Lung (tissue), 12 donors: Measurements from ENCODE around the gene CHRND. TPM values are rescaled to one million over a fixed set of nuclear protein-coding genes. Genes with fewer than 3 reads are reported as not detected.

Source experiments
- ATAC-seq: fragments of 200-7000 bp; cut with Tn5 transposase; one replicate; pipeline ENCODE4 v1.9.1; 2020; ENCODE audit warnings: moderate number of reproducible peaks; ENCODE audit not compliant: insufficient read depth, low FRiP score
- DNase-seq, 3 donors: peaks; one replicate each; pipeline ENCODE4 v3.0.0-alpha.2; 2013 to 2017
- H3K27ac ChIP-seq, 2 donors: one replicate each; pipeline ENCODE4 v1.5.1; 2013; ENCODE audit warnings: mild to moderate bottlenecking in 2 of 2, moderate library complexity in 2 of 2, control low read depth in 1 of 2, inconsistent platforms in 1 of 2, low read depth in 1 of 2, low read length in 1 of 2
- H3K27me3 ChIP-seq, 3 donors: one replicate each; pipeline ENCODE4 v1.5.1; 2013; ENCODE audit warnings: low read length in 2 of 3; ENCODE audit not compliant: control insufficient read depth in 3 of 3, insufficient read depth in 3 of 3
- H3K36me3 ChIP-seq, 4 donors: one replicate each; pipeline ENCODE4 v1.5.1; 2013; ENCODE audit warnings: low read length in 4 of 4, mild to moderate bottlenecking in 1 of 4, moderate library complexity in 1 of 4; ENCODE audit not compliant: control insufficient read depth in 4 of 4, insufficient read depth in 4 of 4
- H3K4me1 ChIP-seq, 5 donors: one replicate each; pipeline ENCODE4 v1.5.1; 2013; ENCODE audit warnings: low read length in 5 of 5, mild to moderate bottlenecking in 2 of 5, moderate library complexity in 1 of 5; ENCODE audit not compliant: control insufficient read depth in 5 of 5, insufficient read depth in 5 of 5
- H3K4me3 ChIP-seq: one replicate; pipeline ENCODE4 v1.5.1; 2013; ENCODE audit warnings: mild to moderate bottlenecking, control low read depth, moderate library complexity
- H3K9ac ChIP-seq, 2 donors: one replicate each; pipeline ENCODE4 v1.5.1; 2013; ENCODE audit warnings: low read length in 2 of 2, control low read depth in 1 of 2; ENCODE audit not compliant: insufficient read depth in 1 of 2
- H3K9me3 ChIP-seq, 4 donors: one replicate each; pipeline ENCODE4 v1.5.1; 2013; ENCODE audit warnings: low read length in 3 of 4, mild to moderate bottlenecking in 1 of 4, moderate library complexity in 1 of 4; ENCODE audit not compliant: control insufficient read depth in 4 of 4, insufficient read depth in 3 of 4
- CTCF ChIP-seq: IDR thresholded peaks from 2 replicates; pipeline ENCODE4 v1.5.1; 2012; ENCODE audit warnings: mild to moderate bottlenecking; ENCODE audit errors: control extremely low read depth, extremely low read depth
- WGBS, 2 donors: extraction: QIAGEN DNeasy Blood & Tissue Kit; methylation state at CpG; one replicate each; pipeline ENCODE4 v1.1.7; 2013; 5-methylcytosine and 5-hydroxymethylcytosine counted together
- polyA plus RNA-seq, 2 donors: library from polyadenylated mRNA; stranded (reverse); fragments of 200-250 nt; gene quantifications; one replicate each; pipeline ENCODE4 v1.2.1, GENCODE V29; 2013
- total RNA-seq, 2 donors: library from RNA; depleted of rRNA in 1 of 2; stranded (reverse); fragments of >200 nt in 1 of 2; gene quantifications; one replicate each; pipeline ENCODE4 v1.2.1, GENCODE V29; 2014 to 2021
- donor health status: control.
- donor health status: control.
- donor health status: Bipolar disorder and iron deficiency.
- donor health status: healthy.
- donor health status: DM: yes; HTN: yes; CAD: no.

Gene CHRND
- total and polyA plus RNA-seq, 4 donors: not detected

- Histone ChIP-seq H3K36me3 (no peaks in the 10 kb centered on the region), H3K9ac (no peak overlapping the region), H3K9me3 (peaks cover 0 to 6% (median 3%) of the 10 kb centered on the region in 4 donors), H3K4me1 (peaks cover 0 to 6% (median 0%) of the 10 kb centered on the region in 5 donors), H3K27me3 (peaks cover 0 to 4% (median 0%) of the 10 kb centered on the region in 3 donors), H3K27ac (no peak overlapping the region), H3K4me3 (no peak overlapping the region)
- 82 to 83% methylated on average over 17 of the region's 17 CpGs for WGBS, 2 donors
- ATAC-seq (no peak), DNase-seq (no peak)
- no peak for TF ChIP-seq CTCF
Measured at GRCh38 chr2:232540441-232541041, 14.6 kb downstream of the CHRND start.

GRCh38 chr2:232541195-232541960 is 15.4 kb downstream of the CHRND start:
- H3K36me3 ChIP-seq: peaks cover 0 to 2% (median 0%) of the 10 kb centered on the region in 4 donors
- peaks cover 0 to 4% (median 0%) of the 10 kb centered on the region in 3 donors for H3K27me3 ChIP-seq
- H3K27ac ChIP-seq: no peak overlapping the region
- no peak overlapping the region for H3K9ac ChIP-seq
- H3K4me3 ChIP-seq: no peak overlapping the region
- DNase-seq (no peak), ATAC-seq (no peak)
- H3K9me3 ChIP-seq: peaks cover 0 to 2% (median under 1%) of the 10 kb centered on the region in 4 donors
- 59% methylated on average over 19 of the region's 19 CpGs for WGBS, 2 donors
- H3K4me1 ChIP-seq: peaks cover 0 to 6% (median 0%) of the 10 kb centered on the region in 5 donors
- TF ChIP-seq CTCF: no peak

GRCh38 chr2:232541961-232542714 is 16.2 kb downstream of the CHRND start:
- no peak for DNase-seq

More at GRCh38 chr2:232541961-232542714, 16.2 kb downstream of the CHRND start:
- H3K9me3 ChIP-seq: peaks cover 0 to 6% (median 0%) of the 10 kb centered on the region in 4 donors
- H3K36me3 ChIP-seq: peaks cover 0 to 6% (median 6%) of the 10 kb centered on the region in 4 donors
- peaks cover 0 to 6% (median 0%) of the 10 kb centered on the region in 5 donors for H3K4me1 ChIP-seq
- TF ChIP-seq CTCF: no peak
- no peak overlapping the region for H3K4me3 ChIP-seq
- no peak overlapping the region for H3K9ac ChIP-seq
- peaks cover 0 to 4% (median 0%) of the 10 kb centered on the region in 3 donors for H3K27me3 ChIP-seq
- WGBS, 2 donors: 67 to 74% methylated on average over 9 of the region's 9 CpGs
- H3K27ac ChIP-seq: no peak overlapping the region
- no peak for ATAC-seq
